HG03196 (cell line): ENCODE measurements around the gene SLC4A7.
"Not testable (repeated sequence)": the region's sequence is repeated elsewhere in the genome, so short reads cannot be mapped to it uniquely, and the experiment has no call there.

Experiments used
- ATAC-seq: cut with Tn5 transposase; IDR thresholded peaks from one replicate; pipeline ENCODE4 v1.9.1; 2021; ENCODE audit not compliant: unreplicated experiment

SLC4A7 gene

DNA sequence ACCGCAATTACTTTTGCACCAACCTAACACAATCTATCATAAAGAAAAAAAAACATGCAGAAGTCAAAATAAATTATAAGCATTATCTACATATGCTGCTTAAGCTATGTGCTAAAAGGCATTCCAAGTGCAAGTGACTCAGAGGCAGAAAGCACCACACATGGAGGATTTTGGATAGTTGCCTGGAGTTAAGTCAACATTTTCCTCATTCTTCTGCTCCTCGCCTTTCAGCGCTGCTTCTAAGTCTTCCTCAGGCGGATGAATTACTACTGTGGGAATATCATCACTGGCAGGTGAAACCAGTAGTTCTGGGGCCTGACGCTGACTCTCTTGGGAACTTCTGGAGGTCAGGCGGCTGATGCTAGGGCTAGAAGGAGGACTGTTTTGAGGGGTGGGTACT, 53.1 kb downstream of the SLC4A7 start:
- no peak for ATAC-seq

DNA sequence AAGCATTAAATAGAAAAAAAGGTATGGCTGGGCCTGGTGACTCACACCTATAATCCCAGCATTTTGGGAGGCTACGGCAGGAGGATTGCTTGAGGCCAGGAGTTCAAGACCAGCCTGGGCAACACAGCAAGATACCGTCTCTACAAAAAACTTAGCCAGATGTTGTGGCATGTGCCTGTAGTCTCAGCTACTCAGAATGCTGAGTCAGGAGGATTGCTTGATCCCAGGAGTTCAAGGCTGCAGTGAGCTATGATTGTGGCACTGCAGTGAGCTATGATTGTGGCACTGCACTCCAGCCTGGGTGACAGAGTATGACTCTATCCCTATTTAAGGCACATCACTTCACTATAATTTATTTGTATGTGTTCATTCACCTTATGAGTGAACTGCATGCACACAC, 54.3 kb downstream of the SLC4A7 start:
- ATAC-seq = no peak

DNA sequence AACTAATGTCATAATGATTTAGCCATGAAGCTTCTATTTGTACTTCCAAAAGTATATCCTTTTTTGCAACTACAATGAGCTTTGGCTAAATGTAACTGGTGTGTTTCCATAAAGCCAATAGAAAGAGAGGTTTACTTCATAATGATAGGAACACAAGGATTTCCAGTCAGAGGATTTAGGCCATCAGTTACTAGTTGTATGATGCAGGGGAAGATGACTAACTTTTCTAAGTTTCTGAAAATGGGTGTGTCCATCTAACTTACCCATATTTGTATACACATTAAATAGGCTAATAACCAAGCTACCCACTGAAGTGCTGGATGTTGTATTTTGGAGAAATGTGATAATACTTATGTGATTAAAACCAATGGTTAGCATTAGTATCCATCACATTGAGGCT, 55.7 kb downstream of the SLC4A7 start:
- ATAC-seq = no peak

DNA sequence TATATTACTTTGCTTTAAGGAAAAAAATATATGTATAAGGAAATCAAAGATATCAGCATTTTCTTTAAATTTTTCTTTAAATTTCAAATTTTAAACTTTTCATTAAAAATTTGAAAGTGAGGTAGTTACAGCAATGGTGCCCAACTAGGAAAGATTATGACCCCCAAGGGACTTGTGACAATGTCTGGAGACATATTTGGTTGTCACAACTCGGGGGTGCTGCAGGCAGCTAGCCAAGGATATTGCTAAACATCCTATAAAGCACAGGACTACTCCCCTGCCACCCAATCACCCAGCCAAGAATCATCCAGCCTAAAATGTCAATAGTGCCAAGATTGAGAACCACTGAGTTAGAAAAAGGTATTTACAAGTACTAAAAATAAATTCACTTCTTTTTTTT, 57.3 kb downstream of the SLC4A7 start:
- no peak for ATAC-seq

DNA sequence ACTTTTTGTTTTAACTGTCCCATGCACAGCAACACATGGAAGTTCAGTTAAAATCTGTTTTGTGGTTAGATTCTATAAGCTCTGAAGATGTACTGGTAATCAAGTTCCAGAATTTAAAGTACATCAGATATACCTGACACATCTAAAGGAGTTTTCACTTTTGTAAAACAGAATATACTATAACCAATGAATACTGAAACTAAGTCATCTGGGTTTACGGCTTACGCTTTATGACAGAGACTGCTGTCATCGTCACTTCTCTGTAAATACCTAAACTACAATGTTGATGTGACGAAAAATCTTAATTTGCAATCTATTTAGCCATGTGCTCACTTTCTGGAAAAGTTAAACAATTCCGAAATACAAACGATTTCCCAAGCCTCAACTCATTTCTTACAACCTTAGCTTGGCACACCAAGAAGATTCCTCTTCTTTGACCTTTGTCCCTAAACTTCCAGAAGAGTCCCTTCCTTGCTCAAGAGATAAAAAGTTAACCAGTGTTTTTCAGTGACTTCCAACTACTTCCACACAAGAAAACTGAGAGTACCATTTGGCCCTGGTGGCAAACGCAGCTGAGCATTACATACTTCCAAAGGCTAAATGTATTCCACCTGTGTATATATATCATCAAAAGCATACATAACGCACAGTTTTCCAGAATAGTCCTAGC, 58.2 kb downstream of the SLC4A7 start:
- no peak for ATAC-seq

DNA sequence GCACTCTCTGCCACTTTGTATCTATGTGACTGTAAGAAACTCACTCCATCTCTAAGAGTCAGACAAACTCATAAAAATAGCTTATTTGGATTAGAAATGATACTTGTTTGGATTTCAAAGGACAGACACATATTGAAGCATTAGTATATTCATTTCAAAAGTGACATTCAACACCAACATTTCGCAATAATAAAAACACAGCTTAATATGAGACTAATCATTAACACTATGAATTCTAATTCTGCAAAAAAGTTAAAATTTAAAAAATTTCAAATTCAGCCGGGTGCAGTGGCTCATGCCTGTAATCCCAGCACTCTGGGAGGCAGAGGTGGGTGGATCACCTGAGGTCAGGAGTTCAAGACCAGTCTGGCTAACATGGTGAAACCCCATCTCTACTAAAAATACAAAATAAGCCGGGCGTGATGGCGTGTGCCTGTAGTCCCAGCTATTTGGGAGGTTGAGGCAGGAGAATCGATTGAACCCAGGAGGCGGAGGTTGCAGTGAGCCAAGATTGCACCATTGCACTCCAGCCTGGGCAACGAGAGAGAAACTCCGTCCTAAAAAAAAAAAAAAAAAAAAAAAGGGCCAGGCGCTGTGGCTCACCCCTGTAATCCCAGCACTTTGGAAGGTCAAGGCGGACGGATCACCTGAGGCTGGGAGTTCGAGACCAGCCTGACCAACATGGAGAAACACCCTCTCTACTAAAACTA, 59.2 kb downstream of the SLC4A7 start:
- not testable (repeated sequence) for ATAC-seq

DNA sequence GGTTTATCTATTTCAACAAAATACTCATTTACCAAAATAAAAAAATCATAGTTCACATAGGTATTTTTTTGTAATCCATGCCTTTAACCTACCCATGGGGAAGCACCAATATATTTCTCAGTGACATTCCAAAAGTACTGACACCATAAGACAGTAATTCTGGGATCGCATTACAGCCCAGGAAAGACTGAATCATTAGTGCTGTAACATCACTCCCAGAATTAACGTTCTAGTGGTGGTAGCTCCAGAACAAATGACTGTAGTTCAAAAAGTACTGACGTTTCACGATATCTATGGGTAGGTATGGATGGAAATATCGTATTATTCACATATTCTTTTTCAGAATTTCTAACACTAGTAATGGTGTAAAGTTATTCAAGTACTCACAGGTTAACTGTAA, 60.7 kb downstream of the SLC4A7 start:
- no peak for ATAC-seq

DNA sequence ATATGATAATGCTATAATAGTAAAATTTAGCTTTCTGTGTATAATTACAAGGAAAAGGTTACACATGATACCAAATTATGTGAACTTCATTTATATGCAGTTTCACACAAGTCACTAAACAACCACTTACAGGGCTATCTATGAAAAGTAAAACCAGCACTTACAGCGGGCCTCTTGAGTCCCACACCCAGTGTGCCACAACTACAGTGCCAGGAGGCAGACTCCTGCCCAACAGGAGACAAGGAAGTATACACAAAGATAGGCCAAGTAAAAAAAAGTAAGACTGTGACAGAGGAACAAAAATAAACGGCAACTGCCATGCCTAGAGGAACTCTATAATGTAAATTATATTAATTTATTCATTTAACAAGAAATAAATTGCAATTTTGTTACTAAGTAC, 61.6 kb downstream of the SLC4A7 start:
- no peak for ATAC-seq

DNA sequence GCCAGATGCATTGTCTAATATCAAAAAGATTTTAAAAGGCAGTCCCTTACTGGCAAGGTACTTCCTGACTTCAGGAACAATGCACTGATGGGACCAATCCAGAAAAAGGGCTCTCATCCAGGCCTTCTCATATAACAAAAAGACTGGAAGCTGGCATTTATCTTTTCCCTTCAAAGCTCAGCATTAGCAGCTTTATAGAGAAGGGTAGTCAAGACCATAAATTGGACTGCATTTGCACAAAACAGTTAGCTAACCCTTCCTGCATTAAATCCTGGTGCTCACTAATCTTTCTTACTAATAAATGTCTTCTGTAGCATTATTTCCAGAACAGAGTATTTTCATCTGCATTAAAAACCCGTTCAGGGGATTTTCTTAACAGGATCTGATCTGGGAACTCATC, 69.0 kb downstream of the SLC4A7 start:
- ATAC-seq = no peak

DNA sequence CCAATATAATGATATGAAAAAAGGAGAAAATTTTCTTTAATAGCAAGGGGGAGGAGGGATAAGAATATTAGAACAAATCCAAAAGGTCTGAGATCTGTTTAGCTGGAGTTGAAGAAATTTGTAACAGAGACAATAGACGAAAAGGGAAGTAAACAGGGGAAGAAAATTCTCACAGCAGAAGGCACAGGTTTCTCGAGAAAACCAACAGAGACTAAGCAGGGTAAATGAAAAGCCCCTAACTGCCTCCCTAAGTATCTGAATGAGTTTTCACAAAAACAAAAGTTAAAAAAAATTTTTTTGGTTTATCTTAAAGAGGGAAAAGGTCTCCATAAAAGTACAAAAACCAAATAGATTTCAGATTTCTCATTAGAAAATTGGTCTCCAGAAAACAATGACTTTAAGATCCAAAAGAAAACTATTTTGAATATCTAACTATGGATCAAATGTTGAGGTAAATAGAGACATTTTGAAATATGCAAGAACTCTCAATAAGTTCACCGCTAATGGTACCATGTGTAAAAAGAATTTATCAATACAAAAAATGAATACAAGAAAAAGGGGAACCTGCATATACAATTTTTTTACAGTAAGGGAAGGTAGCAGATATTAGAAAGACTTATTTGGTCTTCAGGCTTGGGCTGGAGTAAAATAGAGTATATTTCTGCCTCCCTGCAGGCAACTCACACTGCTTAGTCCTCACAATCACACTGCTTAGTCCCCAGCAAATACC, 91.1 kb downstream of the SLC4A7 start:
- ATAC-seq = peak; percentile 74

DNA sequence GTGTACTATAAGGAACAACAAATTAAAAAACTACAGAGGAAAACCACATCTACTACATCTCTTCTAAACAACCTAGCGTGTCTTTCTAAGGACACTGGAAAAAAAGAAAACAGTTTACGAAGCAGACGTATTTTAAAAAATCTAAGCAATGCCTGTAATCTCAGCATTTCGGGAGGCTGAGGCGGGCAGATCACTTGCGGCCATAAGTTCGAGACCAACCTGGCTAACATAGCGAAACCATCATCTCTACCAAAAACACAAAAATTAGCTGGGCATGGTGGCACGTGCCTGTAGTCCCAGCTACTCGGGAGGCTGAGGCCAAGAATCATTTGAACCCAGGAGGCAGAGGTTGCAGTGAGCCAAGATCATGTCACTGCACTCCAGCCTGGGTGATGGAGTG, 91.8 kb downstream of the SLC4A7 start:
- ATAC-seq = not testable (repeated sequence)

DNA sequence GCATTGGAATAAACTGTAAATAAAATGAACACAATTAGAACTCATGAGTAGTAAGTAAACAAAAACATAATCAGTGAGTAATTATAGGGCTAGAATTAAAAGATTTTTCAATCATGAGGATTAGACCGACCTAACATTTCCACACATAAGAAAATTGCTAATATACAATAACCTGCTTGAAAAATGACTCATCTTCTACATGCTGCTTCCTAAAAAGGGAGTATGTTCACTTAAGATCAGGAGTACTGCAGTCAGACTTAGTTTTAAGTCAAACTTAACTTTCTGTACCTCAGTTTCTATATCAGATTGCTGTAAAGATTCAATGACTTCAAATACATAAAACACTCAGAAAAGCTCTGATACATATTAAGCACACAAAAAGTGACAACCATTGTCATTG, 92.4 kb downstream of the SLC4A7 start:
- ATAC-seq = no peak

DNA sequence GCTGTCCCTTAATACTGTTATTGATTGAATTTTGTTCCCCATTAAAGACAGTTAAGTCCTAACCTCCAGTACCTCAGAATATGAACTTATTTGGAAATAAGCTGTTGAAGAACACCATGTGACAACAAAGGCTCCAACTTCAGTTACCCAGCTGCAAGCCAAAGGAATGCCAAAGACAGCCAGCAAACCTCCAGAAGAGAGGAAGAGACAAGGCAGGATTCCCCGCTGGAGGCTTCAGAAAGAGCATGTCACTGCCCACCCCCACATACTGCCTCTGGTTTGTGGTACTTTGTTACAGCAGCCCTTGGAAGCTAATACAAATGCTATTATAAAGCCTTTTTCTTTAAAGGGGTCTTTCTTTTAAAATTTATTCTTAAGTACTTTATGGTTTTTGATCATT, 96.6 kb downstream of the SLC4A7 start:
- no peak for ATAC-seq

DNA sequence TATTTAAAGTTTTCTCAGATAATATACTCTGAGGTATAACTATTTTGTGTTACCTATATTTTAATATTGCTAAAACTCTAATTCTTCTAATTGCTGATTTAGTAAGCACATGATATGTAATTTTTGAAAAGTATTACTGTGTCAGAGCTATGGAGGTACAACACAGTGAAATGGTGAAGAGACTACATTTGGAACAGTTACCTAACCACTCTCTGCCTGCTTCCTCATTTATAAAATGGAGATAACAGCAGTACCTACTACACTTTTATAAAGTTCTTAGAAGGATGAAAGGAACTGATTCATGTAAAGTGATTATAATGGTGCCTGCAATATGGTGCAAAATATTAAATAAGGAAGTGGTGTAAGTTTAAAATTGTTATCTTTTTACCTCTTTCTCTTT, 98.7 kb downstream of the SLC4A7 start:
- ATAC-seq = no peak

DNA sequence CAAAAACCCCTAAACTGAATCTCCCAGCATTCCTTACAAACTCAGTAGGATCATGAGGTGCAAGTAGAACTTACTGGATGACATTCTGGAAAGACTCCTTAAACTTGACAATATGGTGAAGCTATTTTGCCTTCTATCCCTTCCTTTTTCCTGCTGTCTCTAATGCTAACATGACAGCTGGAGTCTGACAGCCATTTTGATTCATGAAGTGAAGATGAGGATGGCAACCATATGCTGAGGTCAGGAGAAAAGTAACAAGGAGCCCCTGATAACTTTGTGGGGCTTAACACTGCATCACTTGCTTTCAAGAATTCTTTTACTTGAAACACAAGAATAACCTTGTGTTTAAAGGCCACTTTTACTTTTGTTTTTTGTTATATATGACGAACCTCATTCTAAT, 100.0 kb downstream of the SLC4A7 start:
- no peak for ATAC-seq

DNA sequence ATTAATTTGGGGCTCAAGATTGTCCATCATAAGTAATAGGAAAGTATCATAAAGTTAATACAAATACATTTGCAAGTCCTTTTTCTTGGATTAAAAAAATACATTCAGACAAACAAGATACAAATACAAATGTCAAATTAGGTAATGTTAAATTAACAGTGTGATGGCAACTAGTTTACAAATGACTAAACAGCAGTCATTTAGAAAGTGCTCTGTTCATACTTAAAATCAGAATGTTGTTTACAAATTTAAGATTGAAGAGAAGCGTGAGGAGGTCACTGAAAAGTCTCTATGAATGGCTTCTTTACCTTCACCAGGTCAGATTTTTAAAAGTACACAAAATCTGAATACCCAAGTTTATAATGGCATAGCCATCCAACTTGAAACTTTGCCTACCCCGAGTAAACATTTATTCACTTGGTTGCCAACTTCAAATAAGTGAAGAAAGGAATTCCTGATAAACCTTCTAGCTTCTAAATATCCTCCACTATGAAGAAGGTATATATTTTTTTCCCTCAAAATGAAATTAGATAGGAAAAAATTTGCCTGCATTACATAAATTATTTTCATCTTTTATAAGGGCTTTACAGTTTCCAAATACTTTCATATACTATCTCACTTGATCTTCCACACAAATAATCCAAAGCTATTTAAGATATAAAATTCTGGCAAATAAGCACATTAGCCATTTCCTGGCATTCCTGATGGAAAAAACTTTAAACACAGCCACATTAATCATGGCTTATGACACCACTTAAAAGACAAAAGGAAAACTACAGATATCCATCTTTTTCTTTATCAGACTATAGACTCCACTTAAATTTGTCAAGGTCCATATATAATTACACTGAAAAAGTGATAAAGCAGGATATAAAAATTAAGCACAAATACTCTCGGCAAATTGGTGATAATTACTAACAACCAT, 103.5 kb downstream of the SLC4A7 start:
- ATAC-seq = no peak

DNA sequence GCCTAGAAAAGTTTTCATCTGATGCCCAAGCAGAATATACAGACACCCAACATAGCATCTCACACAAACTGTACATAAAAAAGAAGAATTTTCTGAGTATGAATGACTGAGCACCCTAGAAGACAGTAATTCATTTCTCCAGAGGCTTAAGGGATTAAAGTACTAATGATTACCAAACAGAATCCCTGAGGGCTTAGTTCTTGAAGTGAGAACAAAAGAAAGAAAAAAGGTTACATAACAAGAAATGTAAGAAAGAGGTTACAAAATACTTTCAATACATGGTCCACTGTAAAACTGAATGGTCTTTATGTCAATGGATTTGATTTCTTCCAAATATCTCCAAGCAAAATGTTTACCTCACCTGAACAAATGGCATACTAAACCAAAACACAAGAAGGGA, 105.9 kb downstream of the SLC4A7 start:
- ATAC-seq = no peak

DNA sequence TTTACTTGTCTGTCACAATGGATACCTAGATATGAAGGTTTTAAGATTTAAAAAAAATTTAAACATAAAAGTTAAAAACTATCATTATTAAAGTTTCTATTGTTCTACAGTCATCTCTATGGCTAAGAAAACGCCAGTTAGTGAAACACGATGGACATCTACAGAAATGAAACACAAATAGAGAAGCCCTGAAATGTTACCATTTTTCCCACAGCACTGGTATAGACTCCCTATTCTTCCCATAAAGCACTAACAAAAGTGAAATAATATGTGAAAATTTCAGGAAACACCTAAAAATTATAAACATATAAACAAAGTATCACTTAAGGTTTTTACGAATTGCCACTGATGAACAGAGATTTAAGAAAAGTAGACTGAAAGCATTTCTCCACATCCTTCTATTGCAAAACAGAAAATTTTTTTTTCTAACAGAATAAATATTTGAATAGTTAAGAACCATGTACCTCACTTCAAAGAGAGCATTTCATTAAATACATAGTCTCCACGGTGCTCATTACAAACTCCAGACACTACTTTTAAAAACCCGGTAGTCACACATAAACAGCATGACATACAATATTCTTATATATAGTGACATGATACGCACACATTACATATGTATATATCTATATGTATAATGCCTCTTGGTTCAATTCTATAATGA, 107.9 kb downstream of the SLC4A7 start:
- ATAC-seq = no peak

DNA sequence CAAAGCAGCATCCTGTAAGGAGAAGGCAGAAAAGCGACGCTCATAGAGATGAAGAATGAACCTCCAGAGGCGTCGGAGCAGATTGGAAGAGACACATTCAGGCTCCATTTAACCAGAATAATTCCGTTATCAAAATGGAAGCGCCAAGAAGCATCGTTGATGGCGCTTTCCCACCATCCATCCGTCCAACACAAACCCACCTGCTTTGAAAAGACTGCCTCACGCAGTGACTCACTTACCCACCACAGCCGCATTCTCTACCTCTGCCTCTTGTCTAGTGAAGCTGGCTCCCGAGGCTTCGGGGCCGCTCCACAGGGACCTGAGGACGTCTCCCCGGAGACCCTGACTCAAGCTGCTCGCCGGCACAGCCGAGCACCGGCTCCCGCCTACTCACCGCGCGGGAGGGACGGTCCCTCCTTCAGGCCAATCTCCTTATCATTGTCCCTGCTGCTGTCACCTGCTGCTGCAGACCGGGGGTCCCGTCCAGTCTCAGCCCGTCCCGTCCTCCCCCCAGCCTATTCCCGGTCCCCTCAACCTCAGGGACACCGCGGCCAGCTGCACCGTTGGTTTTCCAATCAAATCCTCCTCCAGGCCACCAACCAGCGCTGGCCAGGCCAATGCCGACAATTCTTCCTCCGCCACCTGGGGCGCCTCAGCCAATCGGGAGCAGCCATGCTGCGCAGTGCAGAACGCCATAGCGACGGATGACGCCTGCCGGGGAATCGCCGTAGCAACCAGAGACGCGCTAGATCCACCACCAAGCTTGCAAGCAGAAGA, 115.2 kb downstream of the SLC4A7 start, which contains the start of gene NEK10:
NEK10 (minus strand) TSS at position 553 of the 777 bp plus-strand sequence. CDS start 16,501 bp downstream, outside the sequence.
- peak; percentile 100 for ATAC-seq
